H1 (cell line): ENCODE data around the gene CLDN24. TPM values are rescaled to one million over a fixed set of nuclear protein-coding genes. Genes with fewer than 3 reads are reported as not detected.

Experiments used
- CBX8 ChIP-seq: fragments of 300-800, 300-1000 bp; sonication (generic); IDR thresholded peaks from 2 replicates; pipeline ENCODE4 v1.7.1; 2016; ENCODE audit warnings: low read depth, low read length, borderline replicate concordance
- CTBP2 ChIP-seq: IDR thresholded peaks from 2 replicates; pipeline ENCODE4 v1.7.0; 2011; ENCODE audit warnings: borderline replicate concordance, mild to moderate bottlenecking, moderate library complexity, mixed read lengths, low read length; ENCODE audit not compliant: insufficient read depth, insufficient read length
- GTF2F1 ChIP-seq: IDR thresholded peaks from 2 replicates; pipeline ENCODE4 v1.6.1; 2012; ENCODE audit warnings: low read depth, low read length, improper control_type of control experiment, borderline replicate concordance
- KDM1A ChIP-seq: fragments of 200-600, 300-600 bp; sonication (generic); IDR thresholded peaks from 2 replicates; pipeline ENCODE4 v1.7.1; 2016; ENCODE audit warnings: mild to moderate bottlenecking, low read length, borderline replicate concordance
- PHF8 ChIP-seq: fragments of 200-600 bp; sonication (generic); conservative IDR thresholded peaks from 2 replicates; pipeline ENCODE4 v1.7.1; 2012; ENCODE audit warnings: low read depth, mild to moderate bottlenecking, inconsistent platforms, low read length, moderate library complexity
- RFX5 ChIP-seq: IDR thresholded peaks from 2 replicates; pipeline ENCODE4 v1.6.1; 2011; ENCODE audit warnings: low read depth, low read length, improper control_type of control experiment, borderline replicate concordance
- polyA plus RNA-seq, 7 experiments: library from polyadenylated mRNA; depleted of rRNA in 3 of 7; stranded (reverse) in 5 of 7; unstranded in 2 of 7; fragments of >200 nt in 5 of 7; fragments of 200-250 nt in 2 of 7; gene quantifications; 1 replicate in 5 of 7; 2 replicates in 1 of 7; 4 replicates in 1 of 7; pipeline versions ENCODE4 v1.2.1 to v1.2.3, GENCODE V29; 2011 to 2013; ENCODE audit warnings: missing spikeins in 2 of 7, mixed read lengths in 2 of 7
- total RNA-seq: library from RNA; stranded (reverse); fragmentation: NEBNext Ultra II Directional; extraction: Animal tissue kit (Norgen Biotek cat#: 25700); gene quantifications from 2 replicates; pipeline ENCODE4 v1.2.1, GENCODE V29; 2021
- TF ChIP-seq, protein P1 (sequence below): fragments of 300-600 bp; sonication (generic); IDR thresholded peaks from 2 replicates; pipeline ENCODE4 v1.7.1; 2012; ENCODE audit warnings: low read length, moderate library complexity, mild to moderate bottlenecking, inconsistent platforms; ENCODE audit not compliant: insufficient replicate concordance
- TF ChIP-seq, protein P2 (sequence below): IDR thresholded peaks from 2 replicates; pipeline ENCODE4 v1.6.1; 2011; ENCODE audit warnings: low read depth, mild to moderate bottlenecking, low read length; ENCODE audit not compliant: insufficient read depth

CLDN24 gene
- total and polyA plus RNA-seq, 2 of the 8 experiments (the other 6 are each of a cell fraction or from before 2014, with no cell fraction given), result not detected

DNA sequence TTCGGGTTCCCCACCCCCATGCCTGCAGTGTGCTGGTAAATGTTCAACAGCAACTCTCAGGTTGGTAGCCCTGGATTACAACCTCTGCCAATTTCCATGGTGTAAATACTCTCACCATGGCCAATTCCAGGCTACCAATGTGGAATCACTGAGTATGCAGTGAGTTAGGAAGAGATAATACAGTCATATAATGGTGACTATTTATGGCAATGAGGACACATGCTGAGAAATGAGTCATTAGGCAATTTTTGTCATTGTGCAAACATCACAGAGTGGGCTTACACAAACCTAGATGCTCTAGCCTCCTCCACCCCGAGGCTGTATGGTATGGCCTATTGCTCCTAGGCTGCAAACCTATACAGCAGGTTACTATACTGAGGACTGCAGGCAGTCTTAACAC, 4.6 kb upstream of the CLDN24 start (continued):
- TF ChIP-seq, protein P1, sequence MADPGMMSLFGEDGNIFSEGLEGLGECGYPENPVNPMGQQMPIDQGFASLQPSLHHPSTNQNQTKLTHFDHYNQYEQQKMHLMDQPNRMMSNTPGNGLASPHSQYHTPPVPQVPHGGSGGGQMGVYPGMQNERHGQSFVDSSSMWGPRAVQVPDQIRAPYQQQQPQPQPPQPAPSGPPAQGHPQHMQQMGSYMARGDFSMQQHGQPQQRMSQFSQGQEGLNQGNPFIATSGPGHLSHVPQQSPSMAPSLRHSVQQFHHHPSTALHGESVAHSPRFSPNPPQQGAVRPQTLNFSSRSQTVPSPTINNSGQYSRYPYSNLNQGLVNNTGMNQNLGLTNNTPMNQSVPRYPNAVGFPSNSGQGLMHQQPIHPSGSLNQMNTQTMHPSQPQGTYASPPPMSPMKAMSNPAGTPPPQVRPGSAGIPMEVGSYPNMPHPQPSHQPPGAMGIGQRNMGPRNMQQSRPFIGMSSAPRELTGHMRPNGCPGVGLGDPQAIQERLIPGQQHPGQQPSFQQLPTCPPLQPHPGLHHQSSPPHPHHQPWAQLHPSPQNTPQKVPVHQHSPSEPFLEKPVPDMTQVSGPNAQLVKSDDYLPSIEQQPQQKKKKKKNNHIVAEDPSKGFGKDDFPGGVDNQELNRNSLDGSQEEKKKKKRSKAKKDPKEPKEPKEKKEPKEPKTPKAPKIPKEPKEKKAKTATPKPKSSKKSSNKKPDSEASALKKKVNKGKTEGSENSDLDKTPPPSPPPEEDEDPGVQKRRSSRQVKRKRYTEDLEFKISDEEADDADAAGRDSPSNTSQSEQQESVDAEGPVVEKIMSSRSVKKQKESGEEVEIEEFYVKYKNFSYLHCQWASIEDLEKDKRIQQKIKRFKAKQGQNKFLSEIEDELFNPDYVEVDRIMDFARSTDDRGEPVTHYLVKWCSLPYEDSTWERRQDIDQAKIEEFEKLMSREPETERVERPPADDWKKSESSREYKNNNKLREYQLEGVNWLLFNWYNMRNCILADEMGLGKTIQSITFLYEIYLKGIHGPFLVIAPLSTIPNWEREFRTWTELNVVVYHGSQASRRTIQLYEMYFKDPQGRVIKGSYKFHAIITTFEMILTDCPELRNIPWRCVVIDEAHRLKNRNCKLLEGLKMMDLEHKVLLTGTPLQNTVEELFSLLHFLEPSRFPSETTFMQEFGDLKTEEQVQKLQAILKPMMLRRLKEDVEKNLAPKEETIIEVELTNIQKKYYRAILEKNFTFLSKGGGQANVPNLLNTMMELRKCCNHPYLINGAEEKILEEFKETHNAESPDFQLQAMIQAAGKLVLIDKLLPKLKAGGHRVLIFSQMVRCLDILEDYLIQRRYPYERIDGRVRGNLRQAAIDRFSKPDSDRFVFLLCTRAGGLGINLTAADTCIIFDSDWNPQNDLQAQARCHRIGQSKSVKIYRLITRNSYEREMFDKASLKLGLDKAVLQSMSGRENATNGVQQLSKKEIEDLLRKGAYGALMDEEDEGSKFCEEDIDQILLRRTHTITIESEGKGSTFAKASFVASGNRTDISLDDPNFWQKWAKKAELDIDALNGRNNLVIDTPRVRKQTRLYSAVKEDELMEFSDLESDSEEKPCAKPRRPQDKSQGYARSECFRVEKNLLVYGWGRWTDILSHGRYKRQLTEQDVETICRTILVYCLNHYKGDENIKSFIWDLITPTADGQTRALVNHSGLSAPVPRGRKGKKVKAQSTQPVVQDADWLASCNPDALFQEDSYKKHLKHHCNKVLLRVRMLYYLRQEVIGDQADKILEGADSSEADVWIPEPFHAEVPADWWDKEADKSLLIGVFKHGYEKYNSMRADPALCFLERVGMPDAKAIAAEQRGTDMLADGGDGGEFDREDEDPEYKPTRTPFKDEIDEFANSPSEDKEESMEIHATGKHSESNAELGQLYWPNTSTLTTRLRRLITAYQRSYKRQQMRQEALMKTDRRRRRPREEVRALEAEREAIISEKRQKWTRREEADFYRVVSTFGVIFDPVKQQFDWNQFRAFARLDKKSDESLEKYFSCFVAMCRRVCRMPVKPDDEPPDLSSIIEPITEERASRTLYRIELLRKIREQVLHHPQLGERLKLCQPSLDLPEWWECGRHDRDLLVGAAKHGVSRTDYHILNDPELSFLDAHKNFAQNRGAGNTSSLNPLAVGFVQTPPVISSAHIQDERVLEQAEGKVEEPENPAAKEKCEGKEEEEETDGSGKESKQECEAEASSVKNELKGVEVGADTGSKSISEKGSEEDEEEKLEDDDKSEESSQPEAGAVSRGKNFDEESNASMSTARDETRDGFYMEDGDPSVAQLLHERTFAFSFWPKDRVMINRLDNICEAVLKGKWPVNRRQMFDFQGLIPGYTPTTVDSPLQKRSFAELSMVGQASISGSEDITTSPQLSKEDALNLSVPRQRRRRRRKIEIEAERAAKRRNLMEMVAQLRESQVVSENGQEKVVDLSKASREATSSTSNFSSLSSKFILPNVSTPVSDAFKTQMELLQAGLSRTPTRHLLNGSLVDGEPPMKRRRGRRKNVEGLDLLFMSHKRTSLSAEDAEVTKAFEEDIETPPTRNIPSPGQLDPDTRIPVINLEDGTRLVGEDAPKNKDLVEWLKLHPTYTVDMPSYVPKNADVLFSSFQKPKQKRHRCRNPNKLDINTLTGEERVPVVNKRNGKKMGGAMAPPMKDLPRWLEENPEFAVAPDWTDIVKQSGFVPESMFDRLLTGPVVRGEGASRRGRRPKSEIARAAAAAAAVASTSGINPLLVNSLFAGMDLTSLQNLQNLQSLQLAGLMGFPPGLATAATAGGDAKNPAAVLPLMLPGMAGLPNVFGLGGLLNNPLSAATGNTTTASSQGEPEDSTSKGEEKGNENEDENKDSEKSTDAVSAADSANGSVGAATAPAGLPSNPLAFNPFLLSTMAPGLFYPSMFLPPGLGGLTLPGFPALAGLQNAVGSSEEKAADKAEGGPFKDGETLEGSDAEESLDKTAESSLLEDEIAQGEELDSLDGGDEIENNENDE, result no peak
- no peak for TF ChIP-seq PHF8
- TF ChIP-seq CTBP2, result no peak
- no peak for TF ChIP-seq KDM1A
- no peak for TF ChIP-seq RFX5
- TF ChIP-seq, protein P2, sequence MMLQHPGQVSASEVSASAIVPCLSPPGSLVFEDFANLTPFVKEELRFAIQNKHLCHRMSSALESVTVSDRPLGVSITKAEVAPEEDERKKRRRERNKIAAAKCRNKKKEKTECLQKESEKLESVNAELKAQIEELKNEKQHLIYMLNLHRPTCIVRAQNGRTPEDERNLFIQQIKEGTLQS, result no peak
- TF ChIP-seq GTF2F1, result no peak
- TF ChIP-seq CBX8, result no peak
